Calu3 (cell line): ENCODE results near the gene PAPOLA. TPM values are rescaled to one million over a fixed set of nuclear protein-coding genes. Genes with fewer than 3 reads are reported as not detected.

Experiments
- BruUV-seq: library from RNA; stranded (reverse); fragments of 400-500 nt; replicated peaks from 2 replicates; lab custom pipeline; 2021; lab: Mats Ljungman, UMichigan
- CTCF ChIA-PET: fragments of 300-600 bp; sonication (Branson Sonifier 250); formaldehyde crosslinking; loops from one replicate; lab custom pipeline; 2022; ENCODE audit warnings: antibody characterized with exemption; lab: Charles Lee
- DNase-seq: peaks from one replicate; pipeline ENCODE4 v3.0.0; 2022
- H3K27ac Mint-ChIP-seq: one replicate; pipeline ENCODE4 v1.8.0; 2022; ENCODE audit warnings: mixed read lengths; ENCODE audit not compliant: unreplicated experiment
- H3K27me3 Mint-ChIP-seq: one replicate; pipeline ENCODE4 v1.8.0; 2022; ENCODE audit warnings: mixed read lengths; ENCODE audit not compliant: unreplicated experiment
- H3K36me3 Mint-ChIP-seq: one replicate; pipeline ENCODE4 v1.8.0; 2022; ENCODE audit warnings: mild to moderate bottlenecking, moderate library complexity, mixed read lengths; ENCODE audit not compliant: insufficient read depth, unreplicated experiment
- H3K4me1 Mint-ChIP-seq: one replicate; pipeline ENCODE4 v1.8.0; 2022; ENCODE audit warnings: mild to moderate bottlenecking, low read depth, mixed read lengths; ENCODE audit not compliant: unreplicated experiment
- H3K4me3 Mint-ChIP-seq: one replicate; pipeline ENCODE4 v1.8.0; 2022; ENCODE audit warnings: mild to moderate bottlenecking, low read depth, moderate library complexity, mixed read lengths; ENCODE audit not compliant: unreplicated experiment
- H3K9me3 Mint-ChIP-seq: one replicate; pipeline ENCODE4 v1.8.0; 2022; ENCODE audit warnings: low read depth, mixed read lengths; ENCODE audit not compliant: unreplicated experiment
- intact Hi-C: fragments of 100-400 bp; cut with micrococcal nuclease; formaldehyde crosslinking; loops from one replicate; pipeline ENCODE4 v1.10.0; 2022; ENCODE audit not compliant: unreplicated experiment
- total RNA-seq: library from RNA; stranded (reverse); gene quantifications from 2 replicates; pipeline ENCODE4 v1.2.3, GENCODE V29; 2022
- TF ChIP-seq, protein P1 (sequence below): fragments of 200-600 bp; IDR thresholded peaks from one replicate; pipeline ENCODE4 v1.8.0; 2022; ENCODE audit warnings: antibody characterized with exemption; ENCODE audit not compliant: unreplicated experiment

The PAPOLA gene
- total RNA-seq, 1 experiment from 2014 or later: 205 TPM

GRCh38 chr14:96579855-96580254 is 77.7 kb downstream of the PAPOLA start:
- H3K27me3 Mint-ChIP-seq: peaks cover 3% of the 10 kb centered on the region
- H3K36me3 Mint-ChIP-seq: peaks cover 8% of the 10 kb centered on the region
- CTCF ChIA-PET: no interaction called here
- BruUV-seq: no TSS peak
- intact Hi-C loops: loop anchor here (5.0 kb wide), 2 partner anchors 87 to 272 kb away; no protein-coding TSS in a partner anchor
- no peaks in the 10 kb centered on the region for H3K4me1 Mint-ChIP-seq
- H3K27ac Mint-ChIP-seq: no peak overlapping the region
- TF ChIP-seq, protein P1, sequence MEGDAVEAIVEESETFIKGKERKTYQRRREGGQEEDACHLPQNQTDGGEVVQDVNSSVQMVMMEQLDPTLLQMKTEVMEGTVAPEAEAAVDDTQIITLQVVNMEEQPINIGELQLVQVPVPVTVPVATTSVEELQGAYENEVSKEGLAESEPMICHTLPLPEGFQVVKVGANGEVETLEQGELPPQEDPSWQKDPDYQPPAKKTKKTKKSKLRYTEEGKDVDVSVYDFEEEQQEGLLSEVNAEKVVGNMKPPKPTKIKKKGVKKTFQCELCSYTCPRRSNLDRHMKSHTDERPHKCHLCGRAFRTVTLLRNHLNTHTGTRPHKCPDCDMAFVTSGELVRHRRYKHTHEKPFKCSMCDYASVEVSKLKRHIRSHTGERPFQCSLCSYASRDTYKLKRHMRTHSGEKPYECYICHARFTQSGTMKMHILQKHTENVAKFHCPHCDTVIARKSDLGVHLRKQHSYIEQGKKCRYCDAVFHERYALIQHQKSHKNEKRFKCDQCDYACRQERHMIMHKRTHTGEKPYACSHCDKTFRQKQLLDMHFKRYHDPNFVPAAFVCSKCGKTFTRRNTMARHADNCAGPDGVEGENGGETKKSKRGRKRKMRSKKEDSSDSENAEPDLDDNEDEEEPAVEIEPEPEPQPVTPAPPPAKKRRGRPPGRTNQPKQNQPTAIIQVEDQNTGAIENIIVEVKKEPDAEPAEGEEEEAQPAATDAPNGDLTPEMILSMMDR: no peak
- DNase-seq: no peak
- no peaks in the 10 kb centered on the region for H3K9me3 Mint-ChIP-seq
- H3K4me3 Mint-ChIP-seq: no peak overlapping the region

GRCh38 chr14:96580566-96580965 is 78.4 kb downstream of the PAPOLA start:
- Mint-ChIP-seq H3K36me3 (peaks cover 2% of the 10 kb centered on the region), H3K4me1 (no peaks in the 10 kb centered on the region), H3K9me3 (no peaks in the 10 kb centered on the region), H3K27me3 (peaks cover 10% of the 10 kb centered on the region), H3K4me3 (no peak overlapping the region), H3K27ac (no peak overlapping the region)
- no TSS peak for BruUV-seq
- intact Hi-C loops: loop anchor here (5.0 kb wide), 2 partner anchors 87 to 272 kb away; no protein-coding TSS in a partner anchor
- TF ChIP-seq, protein P1: no peak
- CTCF ChIA-PET: no interaction called here
- DNase-seq: no peak

DNA sequence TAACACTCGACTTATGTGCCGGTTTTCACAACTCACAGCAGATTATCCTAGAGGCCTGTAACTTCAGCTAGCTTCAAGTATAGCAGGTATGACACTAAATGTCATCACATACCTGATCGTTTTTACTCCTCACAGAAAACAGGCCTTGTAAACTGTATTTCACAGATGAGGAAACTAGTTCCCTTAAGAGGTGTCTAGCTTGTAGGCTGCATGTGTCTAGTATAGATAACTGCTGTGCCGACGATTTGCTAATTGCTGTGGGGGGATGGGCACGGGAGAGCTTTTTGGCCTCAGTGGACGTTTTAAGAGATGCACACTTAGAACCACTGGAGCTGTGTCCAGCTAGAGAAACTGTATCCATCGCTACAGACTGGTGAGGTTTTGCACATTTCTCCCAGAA is 78.8 kb downstream of the PAPOLA start:
- intact Hi-C loops: loop anchor here (5.0 kb wide), 2 partner anchors 86 to 271 kb away; no protein-coding TSS in a partner anchor
- no TSS peak for BruUV-seq
- CTCF ChIA-PET: no interaction called here

DNA sequence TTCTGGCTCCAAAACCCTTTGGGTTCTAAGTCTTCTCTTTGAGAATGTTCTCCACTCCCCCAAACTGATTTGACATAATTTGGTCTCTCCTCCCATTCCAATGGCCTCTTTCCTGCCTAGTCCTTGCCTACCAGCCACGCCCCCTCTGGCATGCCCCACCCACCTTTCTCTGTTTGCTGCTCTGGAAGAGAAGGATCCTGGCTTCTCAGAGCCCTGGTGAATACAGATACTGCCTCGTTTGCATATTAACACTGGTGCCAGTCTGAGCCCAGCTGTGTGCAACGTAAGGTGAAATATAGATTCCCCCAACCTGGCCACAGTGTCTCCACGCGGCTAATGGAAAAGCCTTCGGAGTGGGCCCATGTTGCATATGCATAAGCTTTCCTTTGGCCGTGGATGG is 79.7 kb downstream of the PAPOLA start:
- Mint-ChIP-seq H3K9me3 (no peaks in the 10 kb centered on the region), H3K27me3 (peaks cover 13% of the 10 kb centered on the region), H3K4me1 (no peaks in the 10 kb centered on the region), H3K36me3 (no peaks in the 10 kb centered on the region), H3K27ac (peak overlapping the region; percentile 35), H3K4me3 (no peak overlapping the region)
- DNase-seq: peak; percentile 22
- no TSS peak for BruUV-seq
- CTCF ChIA-PET: no interaction called here
- TF ChIP-seq, protein P1: no peak
- intact Hi-C loops: loop anchor here (5.0 kb wide), 2 partner anchors 85 to 270 kb away; no protein-coding TSS in a partner anchor

More for the DNA sequence above, 78.8 kb downstream of the PAPOLA start:
- Mint-ChIP-seq H3K36me3 (no peaks in the 10 kb centered on the region), H3K27me3 (peaks cover 13% of the 10 kb centered on the region), H3K9me3 (no peaks in the 10 kb centered on the region), H3K4me3 (no peak overlapping the region), H3K4me1 (no peaks in the 10 kb centered on the region), H3K27ac (no peak overlapping the region)
- no peak for DNase-seq
- TF ChIP-seq, protein P1: no peak
